ENCODE results near the gene ZMAT2.
"Not testable (repeated sequence)": the region's sequence is repeated elsewhere in the genome, so short reads cannot be mapped to it uniquely, and the experiment has no call there.

GRCh38 chr5:140716238-140716637 is 16.0 kb downstream of the ZMAT2 start:
- not testable (repeated sequence) for TF ChIP-seq POLR2A (IDR thresholded peaks at IDR 0.05; ENCODE audit: low read length); GATA1 (IDR thresholded peaks at IDR 0.05; ENCODE audit: low read depth, low read length)

All from erythroblast (primary cell).